HL-60 (cell line): ENCODE results near the gene ASB5.

ENCODE experiments used
- CTCF ChIP-seq: IDR thresholded peaks from one replicate; pipeline ENCODE4 v1.5.1; 2011; ENCODE audit warnings: low read length, control low read depth, inconsistent platforms; ENCODE audit not compliant: insufficient read depth
- POLR2AphosphoS5 ChIP-seq: IDR thresholded peaks from 2 replicates; pipeline ENCODE4 v1.6.1; 2012; ENCODE audit warnings: low read depth

GRCh38 chr4:176271749-176272148 lies 2.7 kb upstream of the ASB5 start:
- TF ChIP-seq CTCF: no peak
- TF ChIP-seq POLR2AphosphoS5: no peak
